GM12865 (cell line): ENCODE results near the gene AP5B1.
"Not testable (repeated sequence)": the region's sequence is repeated elsewhere in the genome, so short reads cannot be mapped to it uniquely, and the experiment has no call there.

Source experiments
- DNase-seq: peaks from one replicate; pipeline ENCODE4 v3.0.0; 2010; ENCODE audit warnings: low read depth
- H3K4me3 ChIP-seq: 2 replicates; pipeline ENCODE4 v1.5.1; 2011; ENCODE audit warnings: mild to moderate bottlenecking, low read depth, low read length, control low read depth
- TF ChIP-seq, protein P1 (sequence below): IDR thresholded peaks from 2 replicates; pipeline ENCODE4 v1.5.1; 2011; ENCODE audit warnings: low read length, control low read depth, low read depth, inconsistent platforms; ENCODE audit not compliant: insufficient read depth; ENCODE audit errors: missing control alignments

Gene AP5B1

DNA sequence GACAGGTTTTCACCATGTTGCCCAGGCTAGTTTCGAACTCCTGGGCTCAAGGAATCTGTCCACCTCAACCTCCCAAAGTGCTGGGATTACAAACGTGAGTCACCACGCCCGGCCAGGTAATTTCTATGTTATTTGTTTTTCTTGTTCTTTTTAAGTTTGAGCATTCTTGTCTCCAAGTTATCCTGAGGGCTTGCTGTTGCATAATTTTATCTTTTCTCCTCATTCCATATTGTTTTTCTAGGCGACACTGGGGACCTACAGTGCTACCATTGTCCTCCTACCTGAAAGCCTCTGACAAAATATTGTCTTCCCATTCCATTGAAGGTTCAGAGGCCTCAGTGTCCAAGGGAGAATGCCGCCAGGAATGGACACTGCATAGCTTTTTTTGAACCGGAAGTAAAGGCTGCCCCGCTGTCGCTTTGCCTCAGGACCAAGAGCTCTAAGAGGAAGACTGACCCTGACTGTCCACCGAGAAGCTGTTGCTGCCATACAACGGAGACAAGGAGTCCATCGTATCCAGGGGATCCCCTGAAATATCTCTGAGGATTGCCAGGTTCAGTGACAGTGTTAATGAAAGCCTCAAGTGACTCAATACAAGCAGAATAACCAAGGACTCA, 9.7 kb downstream of the AP5B1 start:
- no peak overlapping the region for H3K4me3 ChIP-seq
- no peak for DNase-seq
- TF ChIP-seq, protein P1, sequence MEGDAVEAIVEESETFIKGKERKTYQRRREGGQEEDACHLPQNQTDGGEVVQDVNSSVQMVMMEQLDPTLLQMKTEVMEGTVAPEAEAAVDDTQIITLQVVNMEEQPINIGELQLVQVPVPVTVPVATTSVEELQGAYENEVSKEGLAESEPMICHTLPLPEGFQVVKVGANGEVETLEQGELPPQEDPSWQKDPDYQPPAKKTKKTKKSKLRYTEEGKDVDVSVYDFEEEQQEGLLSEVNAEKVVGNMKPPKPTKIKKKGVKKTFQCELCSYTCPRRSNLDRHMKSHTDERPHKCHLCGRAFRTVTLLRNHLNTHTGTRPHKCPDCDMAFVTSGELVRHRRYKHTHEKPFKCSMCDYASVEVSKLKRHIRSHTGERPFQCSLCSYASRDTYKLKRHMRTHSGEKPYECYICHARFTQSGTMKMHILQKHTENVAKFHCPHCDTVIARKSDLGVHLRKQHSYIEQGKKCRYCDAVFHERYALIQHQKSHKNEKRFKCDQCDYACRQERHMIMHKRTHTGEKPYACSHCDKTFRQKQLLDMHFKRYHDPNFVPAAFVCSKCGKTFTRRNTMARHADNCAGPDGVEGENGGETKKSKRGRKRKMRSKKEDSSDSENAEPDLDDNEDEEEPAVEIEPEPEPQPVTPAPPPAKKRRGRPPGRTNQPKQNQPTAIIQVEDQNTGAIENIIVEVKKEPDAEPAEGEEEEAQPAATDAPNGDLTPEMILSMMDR: no peak

DNA sequence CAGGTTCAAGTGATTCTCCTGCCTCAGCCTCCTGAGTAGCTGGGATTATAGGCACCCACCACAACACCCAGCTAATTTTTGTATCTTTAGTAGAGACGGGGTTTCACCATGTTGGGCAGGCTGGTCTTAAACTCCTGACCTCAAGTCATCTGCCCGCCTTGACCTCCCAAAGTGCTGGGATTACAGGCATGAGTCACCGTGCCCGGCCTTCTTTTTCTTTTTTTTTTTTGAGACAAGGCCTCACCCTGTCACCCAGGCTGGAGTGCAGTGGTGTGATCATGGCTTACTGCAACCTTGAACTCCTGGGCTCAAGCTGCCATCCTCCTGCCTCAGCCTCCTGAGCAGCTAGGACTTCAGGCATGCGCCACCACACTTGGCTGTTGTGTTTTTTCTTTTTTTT, 13.0 kb downstream of the AP5B1 start:
- H3K4me3 ChIP-seq, DNase-seq: not testable (repeated sequence)

DNA sequence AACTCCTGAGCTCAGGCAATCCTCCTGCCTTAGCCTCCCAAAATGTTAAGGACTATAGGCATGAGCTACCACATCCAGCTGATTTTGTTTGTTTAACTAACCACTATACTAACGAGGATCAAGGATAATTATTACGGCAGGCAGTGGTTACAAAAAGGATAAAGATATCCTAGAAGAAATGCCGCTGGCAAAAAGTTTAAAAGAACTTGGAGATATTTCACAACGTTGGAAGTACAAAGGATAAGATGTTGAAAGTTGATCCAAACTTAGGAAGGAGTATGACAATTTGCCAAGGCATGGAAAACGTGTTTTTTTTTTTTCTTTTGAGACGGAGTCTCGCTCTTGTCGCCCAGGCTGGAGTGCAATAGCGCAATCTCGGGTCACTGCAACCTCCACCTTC, 13.4 kb downstream of the AP5B1 start:
- no peak overlapping the region for H3K4me3 ChIP-seq

DNA sequence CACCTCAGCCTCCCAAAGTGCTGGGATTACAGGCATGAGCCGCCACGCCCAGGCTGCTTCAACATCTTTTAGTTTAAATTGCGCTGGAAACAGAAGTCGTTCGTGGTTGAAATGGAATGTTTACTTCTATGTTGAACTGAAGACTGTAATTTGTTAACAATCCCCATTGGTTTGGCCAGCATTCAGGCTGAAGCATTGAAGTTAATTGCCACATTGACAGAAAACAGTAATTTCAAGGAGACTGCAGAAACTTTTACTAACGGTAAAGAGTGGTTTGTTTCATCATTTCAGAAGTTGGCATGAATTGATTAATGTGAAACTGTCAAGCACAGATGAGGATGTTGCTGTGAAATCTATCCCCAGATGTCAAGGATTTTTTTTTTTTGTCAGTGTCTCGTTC, 14.2 kb downstream of the AP5B1 start:
- H3K4me3 ChIP-seq: no peak overlapping the region
- TF ChIP-seq, protein P1: no peak
- no peak for DNase-seq

More for the DNA sequence above, 13.4 kb downstream of the AP5B1 start:
- no peak for DNase-seq
- TF ChIP-seq, protein P1: no peak

DNA sequence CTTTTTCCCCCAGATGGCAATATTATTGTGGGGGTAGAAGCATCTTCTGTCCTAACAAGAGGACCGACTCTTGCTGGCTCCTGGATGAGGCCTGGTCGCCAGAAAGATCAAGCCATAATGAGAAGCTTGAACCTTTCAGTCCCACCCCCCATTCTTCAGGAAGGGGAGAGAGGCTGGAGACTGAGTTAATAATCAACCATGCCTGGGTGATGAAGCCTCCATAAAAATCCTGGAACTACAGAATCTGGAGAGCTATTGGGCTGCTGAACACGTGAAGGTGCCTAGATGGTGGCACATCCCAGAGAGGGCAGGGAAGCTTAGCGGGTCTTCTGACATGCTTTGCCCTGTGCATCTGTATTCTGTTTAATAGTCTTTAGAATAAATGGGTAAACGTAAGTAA, 16.3 kb downstream of the AP5B1 start:
- DNase-seq: no peak
- TF ChIP-seq, protein P1: no peak
- H3K4me3 ChIP-seq: no peak overlapping the region

DNA sequence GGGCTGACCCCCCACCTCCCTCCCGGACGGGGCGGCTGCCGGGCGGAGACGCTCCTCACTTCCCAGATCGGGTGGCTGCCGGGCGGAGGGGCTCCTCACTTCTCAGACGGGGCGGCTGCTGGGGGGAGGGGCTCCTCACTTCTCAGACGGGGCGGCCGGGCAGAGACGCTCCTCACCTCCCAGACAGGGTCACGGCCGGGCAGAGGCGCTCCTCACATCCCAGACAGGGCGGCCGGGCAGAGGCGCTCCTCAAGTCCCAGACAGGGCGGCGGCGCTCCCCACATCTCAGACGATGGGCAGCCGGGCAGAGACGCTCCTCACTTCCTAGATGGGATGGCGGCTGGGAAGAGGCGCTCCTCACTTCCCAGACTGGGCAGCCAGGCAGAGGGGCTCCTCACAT, 18.0 kb downstream of the AP5B1 start:
- DNase-seq, H3K4me3 ChIP-seq: not testable (repeated sequence)

DNA sequence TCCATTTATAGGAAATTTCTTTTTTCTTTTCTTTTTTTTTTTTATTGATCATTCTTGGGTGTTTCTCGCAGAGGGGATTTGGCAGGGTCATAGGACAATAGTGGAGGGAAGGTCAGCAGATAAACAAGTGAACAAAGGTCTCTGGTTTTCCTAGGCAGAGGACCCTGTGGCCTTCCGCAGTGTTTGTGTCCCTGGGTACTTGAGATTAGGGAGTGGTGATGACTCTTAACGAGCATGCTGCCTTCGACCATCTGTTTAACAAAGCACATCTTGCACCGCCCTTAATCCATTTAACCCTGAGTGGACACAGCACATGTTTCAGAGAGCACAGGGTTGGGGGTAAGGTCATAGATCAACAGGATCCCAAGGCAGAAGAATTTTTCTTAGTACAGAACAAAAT, 18.6 kb downstream of the AP5B1 start:
- H3K4me3 ChIP-seq, DNase-seq: not testable (repeated sequence)

DNA sequence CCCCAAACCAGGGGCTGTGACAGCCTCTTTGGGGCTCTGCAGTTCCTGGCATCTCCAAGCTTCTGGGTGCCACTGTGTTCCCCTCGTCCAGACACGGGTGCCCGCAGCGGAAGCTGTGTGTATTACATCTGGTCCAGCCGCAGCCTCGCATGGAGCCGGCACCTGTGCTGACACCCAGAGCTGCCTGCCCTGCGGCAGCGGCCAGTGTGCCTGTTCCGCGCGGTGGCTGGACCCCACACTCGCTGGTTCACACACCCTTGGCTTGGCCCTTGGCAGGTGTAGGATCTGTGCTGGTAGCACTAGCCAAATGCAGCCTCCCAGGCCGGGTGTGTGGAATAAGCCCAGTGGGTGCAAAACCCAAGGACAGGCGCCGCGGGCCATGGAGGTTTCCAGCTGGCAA, 35.7 kb downstream of the AP5B1 start:
- DNase-seq: no peak
- TF ChIP-seq, protein P1: no peak

DNA sequence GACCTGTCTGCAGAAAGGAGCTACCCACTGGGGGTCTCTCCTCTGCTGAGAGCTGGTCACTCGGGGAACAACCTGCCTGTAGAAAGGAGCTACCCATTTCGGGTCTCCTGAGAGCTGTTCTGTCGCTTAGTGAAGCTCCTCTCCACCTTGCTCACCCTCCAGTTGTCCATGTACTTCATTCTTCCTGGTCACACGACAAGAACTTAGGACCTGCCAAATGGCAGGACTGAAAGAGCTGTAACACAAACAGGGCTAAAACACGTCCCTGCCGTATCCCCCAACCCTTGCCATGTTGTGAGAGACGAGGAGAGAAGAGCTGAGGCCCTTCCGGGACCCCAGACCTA, 36.1 kb downstream of the AP5B1 start:
- TF ChIP-seq, protein P1: no peak
- H3K4me3 ChIP-seq: no peak overlapping the region
- DNase-seq: no peak

More for the DNA sequence above, 35.7 kb downstream of the AP5B1 start:
- no peak overlapping the region for H3K4me3 ChIP-seq
